Erythroblast (primary cell): Measurements from ENCODE around the gene NEB.
"Not testable (repeated sequence)": the region's sequence is repeated elsewhere in the genome, so short reads cannot be mapped to it uniquely, and the experiment has no call there.

Experiments used
- DNase-seq, 2 experiments: peaks; one replicate each; lab custom pipeline; 2025; lab: John Stamatoyannopoulos, UW
- GATA1 ChIP-seq: IDR thresholded peaks from 2 replicates; pipeline ENCODE4 v1.6.1; 2011; ENCODE audit warnings: low read depth, mild to moderate bottlenecking, control low read depth, low read length, moderate library complexity
- POLR2A ChIP-seq: IDR thresholded peaks from 2 replicates; pipeline ENCODE4 v1.6.1; 2011; ENCODE audit warnings: mild to moderate bottlenecking, low read length

Gene NEB

DNA sequence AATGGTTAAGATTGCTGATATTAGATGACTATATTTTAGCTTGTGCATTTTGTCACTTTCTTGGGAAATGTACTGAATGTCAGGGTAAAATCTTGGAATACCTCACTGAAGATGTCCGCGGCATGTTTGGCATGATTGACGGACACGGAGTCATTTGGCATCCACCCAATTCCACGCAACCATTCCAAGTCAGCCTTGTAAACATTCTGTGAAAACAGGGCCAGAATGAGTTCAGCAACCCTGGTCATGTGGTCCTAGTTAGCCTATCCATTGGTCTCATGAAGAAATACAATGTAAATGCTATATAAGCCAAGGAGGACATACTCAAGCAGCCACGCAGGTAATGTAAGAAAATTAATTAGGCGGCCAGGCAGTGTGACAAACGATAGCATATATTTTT is 165.1 kb downstream of the NEB start:
- no peak for TF ChIP-seq GATA1
- TF ChIP-seq POLR2A: no peak
- no peak for DNase-seq

- TF ChIP-seq POLR2A: no peak
- no peak for TF ChIP-seq GATA1
- DNase-seq: no peak
These were observed 165.8 kb downstream of the NEB start for GRCh38 chr2:151568501-151568900.

GRCh38 chr2:151567006-151567405 is 167.3 kb downstream of the NEB start:
- TF ChIP-seq GATA1 (no peak), POLR2A (no peak)
- no peak for DNase-seq

- DNase-seq: no peak
- TF ChIP-seq POLR2A (no peak), GATA1 (no peak)
These were observed 171.9 kb downstream of the NEB start for GRCh38 chr2:151562398-151562797.

DNA sequence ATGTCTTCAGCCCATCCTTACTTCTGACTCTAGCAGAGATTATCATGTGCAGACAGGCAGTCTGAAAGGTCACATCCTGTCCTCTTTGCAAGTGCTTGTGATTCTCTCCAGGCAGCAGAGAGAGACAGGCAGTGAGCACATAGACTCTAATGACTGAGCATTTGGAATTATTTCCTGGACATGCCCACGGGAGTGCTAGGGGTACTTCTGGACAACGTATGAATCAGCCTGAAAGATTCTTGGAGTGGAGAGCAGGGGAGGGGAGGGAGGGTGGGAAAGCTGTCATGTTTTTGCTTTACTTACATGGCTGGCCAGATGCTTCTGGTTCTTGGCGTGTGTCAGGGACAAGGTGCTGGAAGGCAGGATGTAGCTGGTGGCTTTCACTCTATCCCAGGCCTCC is 174.0 kb downstream of the NEB start:
- DNase-seq: no peak

GRCh38 chr2:151559431-151559830 is 174.8 kb downstream of the NEB start:
- DNase-seq: not testable (repeated sequence)

More for the DNA sequence above, 174.0 kb downstream of the NEB start:
- TF ChIP-seq POLR2A: no peak

GRCh38 chr2:151557883-151558282 is 176.4 kb downstream of the NEB start:
- not testable (repeated sequence) for DNase-seq

DNA sequence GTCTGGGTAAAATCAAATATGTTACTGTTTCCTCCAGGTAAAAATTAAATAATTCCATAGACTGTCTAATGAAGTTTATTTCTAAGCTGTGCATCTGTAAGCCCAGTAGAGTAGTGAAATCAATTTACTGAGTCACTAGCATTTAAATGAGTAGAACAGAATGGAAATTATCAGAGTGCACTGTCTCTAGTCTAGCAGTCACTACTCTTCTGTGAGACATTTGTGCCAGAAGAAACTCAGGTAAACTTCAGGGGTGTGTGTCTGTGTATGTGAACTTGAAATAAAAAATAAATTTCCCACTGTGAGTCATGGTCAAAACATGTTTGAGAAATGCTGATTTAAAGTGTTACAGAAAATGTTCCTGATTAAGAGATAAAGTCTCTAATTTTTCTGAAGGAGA is 178.2 kb downstream of the NEB start:
- TF ChIP-seq POLR2A (no peak), GATA1 (no peak)
- DNase-seq: no peak

- TF ChIP-seq GATA1 (no peak), POLR2A (no peak)
- no peak for DNase-seq
These were observed 182.0 kb downstream of the NEB start for GRCh38 chr2:151552287-151552686.

GRCh38 chr2:151551556-151551955 is 182.7 kb downstream of the NEB start:
- no peak for DNase-seq
- TF ChIP-seq POLR2A (no peak), GATA1 (no peak)

- DNase-seq: no peak
- TF ChIP-seq GATA1 (no peak), POLR2A (no peak)
These were observed 185.1 kb downstream of the NEB start for GRCh38 chr2:151549191-151549590.

- DNase-seq: no peak
- TF ChIP-seq GATA1 (no peak), POLR2A (no peak)
These were observed 189.8 kb downstream of the NEB start for GRCh38 chr2:151544449-151544848.

- DNase-seq: no peak
- TF ChIP-seq POLR2A (no peak), GATA1 (no peak)
These were observed 190.4 kb downstream of the NEB start for GRCh38 chr2:151543876-151544275.

GRCh38 chr2:151534001-151534400 is 200.3 kb downstream of the NEB start:
- TF ChIP-seq GATA1 (no peak), POLR2A (no peak)
- DNase-seq: no peak

DNA sequence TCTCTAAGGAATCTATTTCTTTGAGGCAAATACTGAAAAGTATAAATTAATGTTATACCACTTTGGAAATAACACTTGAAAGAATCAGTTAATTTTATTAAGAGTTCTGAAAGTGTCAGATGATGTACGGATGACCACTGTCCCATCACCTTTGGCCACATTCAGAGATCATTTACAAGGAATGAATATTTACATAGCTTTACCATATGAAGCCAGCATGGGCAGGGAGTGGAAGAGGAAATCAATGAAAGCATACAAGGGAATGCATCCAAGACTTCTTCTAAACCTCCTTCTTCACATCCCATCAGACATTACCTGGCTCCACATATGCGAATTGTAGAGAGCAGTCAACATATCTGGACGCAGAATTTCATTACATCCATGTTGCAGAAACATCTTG is 201.1 kb downstream of the NEB start:
- no peak for TF ChIP-seq GATA1
- TF ChIP-seq POLR2A: no peak
- no peak for DNase-seq

DNA sequence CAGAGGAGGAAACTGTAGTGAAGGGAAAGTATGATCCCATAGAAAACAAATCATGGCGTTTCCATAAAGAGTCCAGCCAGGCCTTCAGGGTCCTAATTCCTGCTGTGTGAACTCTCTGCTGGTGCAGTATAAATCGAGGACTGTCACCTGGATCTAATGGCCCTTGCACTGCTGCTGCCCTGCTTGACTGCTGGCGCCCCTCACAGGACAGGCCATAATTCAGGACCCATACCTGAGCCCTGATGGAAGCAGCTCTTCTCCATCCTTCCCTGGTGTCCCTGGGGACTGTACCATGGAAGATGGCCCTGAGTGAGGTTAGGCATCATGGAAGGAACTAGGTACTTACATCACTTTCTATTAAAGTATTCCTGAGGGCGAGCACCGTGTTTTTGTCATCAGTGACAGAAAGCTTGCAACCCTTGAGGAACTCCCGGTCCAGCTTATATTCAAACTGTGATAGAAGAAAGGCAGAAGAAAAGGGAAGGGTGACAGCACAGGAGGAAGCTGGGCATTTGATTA is 207.6 kb downstream of the NEB start:
- TF ChIP-seq POLR2A (no peak), GATA1 (no peak)
- no peak for DNase-seq
